Stimulated activated CD8-positive, alpha-beta memory T cell treated with anti-CD3 and anti-CD28 coated beads, Interleukin-4, amount 100 ng/mL, for 4 hours (primary cell): ENCODE measurements around the gene CCL4L2.
"Not testable (repeated sequence)": the region's sequence is repeated elsewhere in the genome, so short reads cannot be mapped to it uniquely, and the experiment has no call there.

Experiments used
- DNase-seq, 2 donors: peaks; one replicate each; pipeline ENCODE4 v3.0.0-alpha.2; 2020; ENCODE audit warnings: low read depth in 2 of 2, low spot score in 1 of 2

The CCL4L2 gene

GRCh38 chr17:36210439-36211211 is at the start of gene CCL4L2:
TSS of gene CCL4L2 (plus strand) at chr17:36211063.
- DNase-seq: not testable (repeated sequence)

GRCh38 chr17:36168836-36169235 is 42.0 kb upstream of the CCL4L2 start:
- DNase-seq: not testable (repeated sequence)

- not testable (repeated sequence) for DNase-seq
Measured at GRCh38 chr17:36176536-36176935, 34.3 kb upstream of the CCL4L2 start, which contains the start of gene TBC1D3B. TSS of gene TBC1D3B (minus strand) at chr17:36176636. CDS start at chr17:36175050, 1,586 bp downstream.

DNA sequence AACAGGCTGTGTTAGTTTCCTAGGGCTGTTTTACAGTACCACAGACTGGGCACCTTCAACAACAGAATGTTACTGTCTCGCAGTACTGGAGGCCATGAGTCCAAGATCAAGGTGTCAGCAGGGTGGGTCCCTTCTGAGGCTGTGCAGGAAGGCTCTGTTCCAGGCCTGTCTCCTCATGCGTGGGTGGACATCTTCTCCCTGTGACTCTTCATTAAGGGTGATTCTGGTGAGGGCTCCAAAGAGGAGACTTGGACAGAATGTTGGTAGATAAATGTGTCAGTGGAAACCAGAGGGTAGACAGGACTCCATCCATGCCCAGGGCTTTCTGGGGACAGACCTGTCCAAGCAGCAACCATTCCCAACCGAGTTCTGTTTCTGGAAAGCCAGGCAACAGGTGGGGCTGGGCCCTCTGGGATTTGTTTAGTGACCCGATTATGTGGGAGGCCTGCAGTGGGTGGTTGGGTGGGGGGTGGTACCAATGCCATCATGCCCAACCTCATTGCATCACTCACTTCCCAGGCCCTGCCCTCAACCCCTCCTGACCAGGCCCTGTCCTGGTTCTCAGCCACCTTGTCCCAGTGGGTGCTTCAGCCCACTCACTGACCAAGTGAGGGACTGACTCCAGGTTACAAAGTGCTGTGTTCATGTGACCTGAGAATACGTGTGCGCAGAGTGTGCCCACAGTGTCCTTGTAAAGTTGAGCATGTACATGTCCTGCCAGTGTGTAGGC is 29.3 kb upstream of the CCL4L2 start:
- not testable (repeated sequence) for DNase-seq

GRCh38 chr17:36182176-36183000 is 28.5 kb upstream of the CCL4L2 start:
- DNase-seq: no peak

DNA sequence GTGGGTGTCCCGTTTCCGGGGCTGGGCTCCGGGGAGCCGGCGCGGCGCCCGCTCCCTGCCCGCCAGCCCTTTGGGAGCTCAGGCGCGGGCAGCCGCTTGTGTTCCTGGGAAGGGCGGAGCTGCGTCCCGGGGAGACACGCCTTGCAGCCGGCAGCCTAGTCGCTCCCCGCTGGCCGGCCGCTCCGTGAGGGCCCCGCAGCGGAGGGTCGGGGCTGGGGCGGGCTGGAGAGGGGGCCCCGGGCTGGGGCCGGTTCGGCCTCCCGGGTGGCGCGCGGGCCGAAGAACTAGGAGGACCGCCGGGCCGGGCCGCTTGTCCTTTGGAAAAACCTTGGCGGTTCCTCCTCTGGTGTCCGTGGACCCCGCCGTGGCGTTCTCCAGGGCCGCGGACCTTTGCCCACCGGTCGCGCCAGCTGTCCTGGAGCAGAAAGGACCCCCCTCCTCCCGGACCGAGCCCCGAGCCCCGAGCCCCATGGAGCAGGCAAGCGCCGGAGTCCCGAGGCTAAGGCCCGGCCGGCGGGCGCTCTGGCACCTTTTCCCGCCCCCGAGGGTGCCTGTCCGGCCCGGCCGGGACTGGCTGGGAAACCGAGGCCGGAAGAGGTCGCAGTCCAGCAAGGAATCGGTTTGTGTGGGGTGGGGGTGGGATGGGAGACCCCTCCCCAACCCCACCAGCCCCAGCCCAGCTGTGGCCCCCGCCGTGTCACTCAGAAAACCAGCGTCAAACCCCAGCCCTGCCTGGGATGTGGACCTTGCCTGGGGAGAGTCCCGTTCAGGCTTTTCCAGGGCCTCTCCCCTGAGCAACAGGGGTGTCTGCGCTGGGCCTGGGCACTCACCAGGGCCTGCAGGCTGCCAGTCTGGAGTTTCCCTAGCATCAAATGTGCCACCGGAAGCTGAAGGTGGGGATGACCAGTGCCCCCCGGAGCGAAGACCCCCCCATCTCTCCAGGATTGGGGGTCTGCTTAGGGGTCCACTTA is 27.6 kb upstream of the CCL4L2 start:
- DNase-seq: no peak

- no peak for DNase-seq
Measured at GRCh38 chr17:36184023-36184765, 26.7 kb upstream of the CCL4L2 start.

GRCh38 chr17:36185416-36185815 is 25.4 kb upstream of the CCL4L2 start:
- DNase-seq: no peak

GRCh38 chr17:36186810-36187763 is 23.8 kb upstream of the CCL4L2 start:
- not testable (repeated sequence) for DNase-seq

GRCh38 chr17:36187943-36188665 is 22.8 kb upstream of the CCL4L2 start:
- DNase-seq: not testable (repeated sequence)

DNA sequence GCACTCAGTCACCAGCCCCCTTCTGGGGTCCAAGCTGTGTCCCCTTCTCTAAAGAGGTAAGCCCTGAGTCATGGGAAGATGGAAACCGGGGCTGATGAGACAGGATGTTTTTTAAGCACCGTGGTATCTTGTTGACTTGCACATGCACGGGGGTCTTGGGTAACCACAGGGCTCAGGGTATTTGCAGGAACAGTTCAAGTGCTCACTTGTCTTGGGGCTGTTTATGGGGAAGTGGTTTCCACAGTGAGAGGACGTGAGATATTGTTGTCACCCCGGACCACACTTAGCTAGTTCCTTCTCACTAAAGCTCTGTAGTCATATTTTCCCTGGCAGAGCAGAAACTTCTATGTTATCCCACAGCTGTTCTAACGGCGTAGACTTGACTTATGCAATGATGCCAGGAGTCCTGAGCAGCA is 22.0 kb upstream of the CCL4L2 start:
- peak in 1 of 2 donors; percentile 49 for DNase-seq

DNA sequence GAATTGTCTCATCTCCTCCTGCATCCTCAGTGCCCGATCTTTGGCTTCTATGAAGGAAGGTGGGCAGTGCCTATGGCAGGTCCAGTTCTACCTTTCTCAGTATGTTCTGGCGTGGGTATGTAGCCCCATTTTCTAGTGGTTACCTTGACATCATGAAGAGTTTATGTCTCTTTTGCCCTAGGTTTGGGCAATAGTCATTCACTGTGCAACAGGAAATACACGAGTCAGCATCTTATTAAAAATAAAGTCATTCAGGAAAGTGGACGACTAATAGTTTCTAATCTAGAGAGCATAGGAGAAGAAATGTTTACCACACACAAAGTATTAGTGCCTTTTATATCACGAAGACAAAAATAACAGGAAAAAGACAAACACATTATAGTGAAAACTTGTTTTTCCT is 20.9 kb upstream of the CCL4L2 start:
- not testable (repeated sequence) for DNase-seq

GRCh38 chr17:36190549-36191330 is 20.1 kb upstream of the CCL4L2 start:
- DNase-seq: not testable (repeated sequence)

- no peak for DNase-seq
Measured at GRCh38 chr17:36193216-36193775, 17.6 kb upstream of the CCL4L2 start.

DNA sequence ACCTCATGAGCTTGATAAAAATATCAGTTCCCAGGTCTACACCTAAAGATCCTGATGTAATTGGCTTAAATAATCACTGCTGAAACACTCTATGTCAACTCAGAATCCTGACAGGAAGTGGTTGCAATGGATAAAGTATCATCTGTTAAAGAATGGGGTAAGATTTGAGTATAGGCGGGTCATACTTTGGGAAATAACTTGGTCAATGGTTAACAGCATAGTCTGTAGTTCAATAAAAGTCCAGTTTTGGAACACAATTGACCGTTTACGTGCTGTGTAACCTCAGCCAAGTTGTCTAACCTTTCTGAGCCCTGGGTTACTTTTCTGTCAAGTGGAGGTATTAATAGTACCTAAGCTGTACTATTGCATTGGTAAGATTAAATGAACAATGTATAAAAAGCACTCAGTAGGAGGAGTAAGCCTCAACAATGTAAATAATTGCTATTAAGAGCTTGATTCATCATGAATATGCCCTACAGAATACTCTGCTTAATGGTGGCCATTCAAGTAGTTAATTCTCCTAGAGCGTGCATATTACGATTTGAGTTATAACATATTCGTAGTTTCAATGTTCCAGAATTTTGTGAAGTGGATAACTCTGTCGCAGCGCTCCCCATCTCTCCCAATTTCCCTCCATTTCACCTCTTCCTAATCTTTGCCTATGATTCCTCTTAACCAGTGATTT is 16.6 kb upstream of the CCL4L2 start:
- not testable (repeated sequence) for DNase-seq
